ENCODE results near the gene RNPC3.

RNPC3 gene, protein sequence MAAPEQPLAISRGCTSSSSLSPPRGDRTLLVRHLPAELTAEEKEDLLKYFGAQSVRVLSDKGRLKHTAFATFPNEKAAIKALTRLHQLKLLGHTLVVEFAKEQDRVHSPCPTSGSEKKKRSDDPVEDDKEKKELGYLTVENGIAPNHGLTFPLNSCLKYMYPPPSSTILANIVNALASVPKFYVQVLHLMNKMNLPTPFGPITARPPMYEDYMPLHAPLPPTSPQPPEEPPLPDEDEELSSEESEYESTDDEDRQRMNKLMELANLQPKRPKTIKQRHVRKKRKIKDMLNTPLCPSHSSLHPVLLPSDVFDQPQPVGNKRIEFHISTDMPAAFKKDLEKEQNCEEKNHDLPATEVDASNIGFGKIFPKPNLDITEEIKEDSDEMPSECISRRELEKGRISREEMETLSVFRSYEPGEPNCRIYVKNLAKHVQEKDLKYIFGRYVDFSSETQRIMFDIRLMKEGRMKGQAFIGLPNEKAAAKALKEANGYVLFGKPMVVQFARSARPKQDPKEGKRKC

DNA sequence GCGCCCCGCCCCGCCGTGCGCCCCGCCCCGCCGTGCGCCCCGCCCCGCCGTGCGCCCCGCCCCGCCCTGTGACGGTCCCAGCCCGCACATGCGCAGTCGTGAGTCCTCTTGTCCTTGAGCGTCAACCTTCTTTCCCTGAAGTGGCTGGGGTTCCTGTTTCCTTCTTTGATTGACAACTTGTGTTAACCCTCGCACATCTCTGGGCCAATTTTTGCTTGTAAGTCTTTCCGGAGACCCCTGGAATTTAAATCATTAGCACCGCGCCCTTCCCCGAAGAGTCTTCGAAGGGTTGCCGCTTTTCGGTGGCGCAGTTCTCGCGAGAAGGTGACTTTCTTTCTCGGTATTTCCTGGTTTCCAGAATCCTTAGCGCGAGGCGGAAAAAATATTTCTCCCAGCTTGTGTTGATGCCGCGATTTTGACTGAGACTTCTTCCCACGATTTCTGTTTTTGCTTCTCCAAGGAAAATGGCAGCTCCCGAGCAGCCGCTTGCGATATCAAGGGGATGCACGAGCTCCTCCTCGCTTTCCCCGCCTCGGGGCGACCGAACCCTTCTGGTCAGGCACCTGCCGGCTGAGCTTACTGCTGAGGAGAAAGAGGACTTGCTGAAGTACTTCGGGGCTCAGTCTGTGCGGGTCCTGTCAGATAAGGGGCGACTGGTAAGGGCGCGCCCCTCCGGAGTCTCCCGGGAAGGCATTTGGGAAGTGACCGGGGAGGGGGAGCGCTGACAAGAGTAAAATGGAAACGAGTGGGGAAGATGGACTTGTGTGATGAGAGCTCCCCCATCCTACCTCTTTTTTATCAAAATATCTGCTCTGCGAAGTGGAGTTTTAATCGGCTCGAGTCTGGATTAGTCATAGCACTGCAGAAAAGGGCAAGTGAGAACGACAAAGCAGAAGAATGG is at the start of gene RNPC3:
Gene RNPC3, plus strand, starts transcription at position 93 of the 901 bp plus-strand sequence. Its CDS starts 372 bp downstream, at position 465.
- DNase-seq (ENCODE audit: low read depth in 2 of 3, low spot score in 1 of 3) = peak; percentile 69 to 75 (median 74)

DNA sequence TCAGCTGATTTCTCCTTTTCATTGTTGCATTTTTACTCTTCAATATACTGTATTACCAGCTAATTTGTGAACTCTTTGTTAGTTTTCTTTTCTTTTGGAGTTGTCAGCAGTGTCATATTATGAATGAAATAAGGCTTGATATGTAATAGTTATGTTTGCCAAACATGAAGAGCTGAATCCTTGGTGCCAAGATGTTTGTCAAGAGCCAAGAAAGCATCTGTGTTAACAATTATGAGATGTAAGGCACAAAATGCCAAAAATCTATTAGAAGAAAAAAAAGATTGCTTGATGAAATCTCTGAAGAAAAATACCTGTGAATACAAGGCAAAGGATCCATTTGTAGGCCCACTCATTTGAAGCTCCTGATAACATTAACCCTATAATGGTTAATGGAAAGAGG is 48.4 kb upstream of the RNPC3 start:
- no peak for DNase-seq (ENCODE audit: low read depth in 2 of 3, low spot score in 1 of 3)

DNA sequence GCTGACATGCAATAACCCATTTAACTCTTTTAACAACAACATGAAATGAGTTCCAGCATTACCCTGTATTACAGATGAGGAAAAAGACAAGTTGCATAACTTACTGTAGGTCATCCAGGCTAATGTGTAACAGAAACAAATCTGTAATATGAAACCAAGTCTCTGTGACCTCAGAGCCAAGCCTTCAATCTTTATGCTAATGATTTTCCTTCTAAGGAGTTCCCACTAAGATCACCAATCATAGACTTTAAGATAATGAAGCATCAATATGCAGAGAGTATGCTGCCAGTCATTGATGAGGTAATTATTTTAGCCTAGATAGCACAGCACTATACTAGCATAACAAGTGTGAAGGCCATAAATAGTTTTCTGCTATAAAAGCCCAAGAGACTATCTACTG is 35.6 kb upstream of the RNPC3 start:
- DNase-seq (ENCODE audit: low read depth in 2 of 3, low spot score in 1 of 3) = no peak

DNA sequence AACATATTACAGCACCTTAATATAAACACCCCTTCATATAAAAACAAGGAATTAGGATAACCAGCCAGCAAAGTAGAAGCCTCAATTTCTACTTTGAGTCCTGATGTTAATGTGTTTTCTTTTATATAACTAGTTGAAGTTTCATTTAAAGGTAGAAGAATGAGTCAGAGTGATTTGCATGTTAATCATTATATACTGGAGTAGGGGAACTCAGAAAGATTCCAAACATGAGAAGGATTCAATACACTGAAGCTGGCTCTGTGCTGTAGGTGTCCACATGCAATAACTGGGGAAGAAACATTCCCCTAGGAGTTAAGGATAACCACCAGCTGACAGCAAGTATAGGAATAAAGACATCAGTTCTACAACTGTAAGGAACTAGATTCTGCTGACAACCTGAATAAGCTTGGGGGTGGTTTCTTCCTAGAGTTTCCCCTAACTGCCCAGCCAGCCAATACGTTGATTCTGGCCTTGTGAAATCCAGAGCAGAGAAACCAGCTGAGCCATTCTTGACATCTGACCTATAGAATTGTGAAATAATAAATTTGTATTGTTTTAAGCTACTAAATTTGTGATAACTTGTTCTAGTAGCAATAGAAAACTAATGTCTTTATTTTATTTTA is 33.4 kb upstream of the RNPC3 start:
- no peak for DNase-seq (ENCODE audit: low read depth in 2 of 3, low spot score in 1 of 3)

DNA sequence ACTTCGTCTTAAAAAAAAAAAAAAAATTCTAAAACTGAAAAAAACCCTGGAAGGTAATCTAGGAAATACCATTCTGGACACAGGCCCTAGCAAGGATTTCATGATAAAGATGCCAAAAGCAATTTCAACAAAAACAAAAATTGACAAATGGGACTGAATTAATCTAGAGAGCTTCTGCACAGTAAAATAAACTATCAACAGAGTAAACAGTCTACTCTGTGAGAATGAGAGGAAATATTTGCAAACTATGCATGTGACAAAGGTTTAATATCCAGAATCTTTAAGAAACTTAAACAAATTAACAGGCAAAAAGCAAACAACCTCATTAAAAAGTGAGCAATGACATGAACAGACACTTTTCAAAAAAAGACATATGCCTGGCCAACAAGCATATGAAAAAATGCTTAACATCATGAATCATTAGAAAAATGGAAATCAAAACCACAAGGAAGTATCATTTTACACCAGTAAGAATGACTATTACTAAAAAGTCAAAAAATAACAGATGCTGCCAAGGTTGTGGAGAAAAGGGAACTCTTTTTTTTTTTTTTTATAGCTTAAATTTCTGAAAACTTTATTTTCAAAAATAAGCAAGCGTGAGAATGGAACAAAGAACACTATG is 29.4 kb upstream of the RNPC3 start:
- DNase-seq (ENCODE audit: low read depth in 2 of 3, low spot score in 1 of 3) = no peak

DNA sequence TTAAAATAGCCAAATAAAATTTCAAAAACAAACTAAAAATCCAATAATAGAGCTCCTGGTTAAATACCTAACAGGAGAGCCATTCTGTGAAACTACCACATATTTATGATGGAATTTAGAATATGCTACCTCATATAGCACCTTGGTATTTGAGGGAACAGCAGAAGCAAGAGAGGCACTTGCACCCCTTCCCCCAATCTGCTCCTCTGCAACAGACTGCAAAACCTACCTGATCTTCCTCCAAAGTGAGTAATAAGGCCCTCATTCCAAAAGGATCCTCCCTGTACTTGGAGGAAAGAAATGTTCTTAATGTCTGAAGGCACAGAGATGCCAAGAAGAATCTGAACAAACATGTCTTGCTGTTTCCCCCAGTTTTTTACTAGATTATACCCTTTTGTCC is 28.1 kb upstream of the RNPC3 start:
- no peak for DNase-seq (ENCODE audit: low read depth in 2 of 3, low spot score in 1 of 3)

DNA sequence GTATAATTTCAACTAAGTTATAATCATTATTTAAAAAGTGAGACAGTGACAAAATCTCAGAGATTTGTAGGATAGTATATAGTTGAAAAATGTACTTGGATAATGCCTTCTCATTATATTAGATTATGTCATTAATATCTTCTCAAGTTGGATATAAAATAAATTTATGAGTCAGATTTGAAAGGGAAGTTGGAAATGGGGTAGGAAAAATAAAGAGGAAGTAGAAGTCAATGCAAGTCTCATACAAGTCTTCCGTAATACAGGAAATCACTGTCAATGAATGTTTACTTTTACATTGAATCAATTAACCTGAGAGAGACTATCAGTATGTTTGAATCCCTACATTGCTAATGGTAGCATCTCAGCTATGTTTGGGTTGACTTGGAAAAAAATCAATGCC is 16.2 kb upstream of the RNPC3 start:
- DNase-seq (ENCODE audit: low read depth in 2 of 3, low spot score in 1 of 3) = no peak

DNA sequence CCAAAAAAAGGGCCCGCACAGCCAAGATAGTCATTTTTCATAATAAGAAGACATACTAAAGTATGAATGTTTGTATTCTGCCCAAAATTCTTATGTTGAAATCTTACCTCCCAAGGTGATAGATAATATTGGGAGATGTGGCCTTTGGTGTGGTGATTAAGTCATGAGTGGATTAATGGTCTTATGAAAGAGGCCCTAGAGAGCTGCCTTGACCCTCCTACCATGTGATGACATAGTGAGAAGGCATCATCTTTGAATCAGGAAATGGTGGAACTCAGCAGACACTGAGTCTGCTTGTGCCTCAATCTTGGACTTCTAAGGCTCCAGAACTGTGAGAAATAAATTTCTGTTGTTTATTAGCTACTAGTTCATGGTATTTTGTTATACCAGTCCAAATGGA is 11.8 kb upstream of the RNPC3 start:
- DNase-seq (ENCODE audit: low read depth in 2 of 3, low spot score in 1 of 3) = no peak

DNA sequence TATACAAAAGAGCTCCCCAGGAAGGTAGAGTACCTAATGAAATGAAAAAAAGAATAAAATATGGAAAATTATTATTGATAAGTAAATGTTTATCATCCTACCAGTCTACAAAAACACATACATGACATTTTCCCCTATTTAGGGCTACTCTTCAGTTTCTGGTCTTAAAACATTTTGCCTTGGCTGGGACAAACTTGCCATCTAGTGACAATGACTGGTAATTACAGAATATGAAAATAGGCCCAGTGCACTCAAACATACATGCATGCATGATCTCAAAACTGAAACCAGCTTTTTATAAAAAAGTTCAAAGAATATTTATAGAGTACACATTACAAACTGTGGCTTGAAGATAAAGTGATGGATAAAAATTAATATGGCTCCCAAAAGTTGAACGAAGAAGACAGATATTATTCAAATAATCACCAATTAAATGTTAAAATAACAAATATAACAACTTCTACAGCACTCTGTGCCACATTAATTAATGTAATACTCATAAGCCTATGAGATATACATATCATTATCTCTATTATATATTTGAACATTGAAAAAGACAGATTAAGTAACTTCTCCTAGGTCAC is 10.5 kb upstream of the RNPC3 start:
- DNase-seq (ENCODE audit: low read depth in 2 of 3, low spot score in 1 of 3) = no peak

DNA sequence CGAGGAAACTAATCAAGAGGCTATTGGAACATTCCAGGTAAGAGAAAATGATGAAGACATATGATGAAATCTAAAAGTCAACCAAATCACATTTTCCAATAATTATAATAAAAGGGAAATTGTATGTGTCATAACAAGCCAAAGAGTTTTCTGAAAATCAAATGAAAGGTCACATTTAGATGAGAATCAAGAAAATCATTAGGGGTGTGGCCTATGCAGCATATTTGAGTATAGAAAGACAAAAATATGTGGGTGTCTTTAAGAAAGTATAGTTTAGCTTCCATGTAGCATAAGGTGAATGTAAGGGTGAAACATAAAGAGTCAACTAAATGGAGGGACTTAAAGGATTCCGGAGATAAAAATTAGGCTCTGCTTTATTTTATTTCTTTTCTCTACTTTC is 9.2 kb upstream of the RNPC3 start:
- no peak for DNase-seq (ENCODE audit: low read depth in 2 of 3, low spot score in 1 of 3)

DNA sequence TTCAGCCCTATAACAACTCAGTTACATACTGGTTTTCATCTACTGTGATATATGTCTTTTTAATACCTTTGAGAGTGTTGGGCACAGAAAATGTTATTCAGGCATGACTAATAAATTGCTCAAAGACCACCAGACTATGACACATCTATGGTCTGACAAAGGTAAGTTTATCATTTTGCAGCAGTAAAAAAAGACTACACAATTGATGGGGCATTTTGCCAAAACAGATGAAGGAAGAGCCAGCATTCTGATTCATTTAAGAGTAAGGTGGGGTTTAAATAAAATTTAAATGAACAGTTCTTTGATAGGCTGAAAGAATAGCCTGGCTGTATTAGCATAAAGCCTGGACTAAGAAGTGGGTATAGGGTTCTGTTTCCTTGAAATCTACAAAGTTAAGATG is 8.8 kb upstream of the RNPC3 start:
- DNase-seq (ENCODE audit: low read depth in 2 of 3, low spot score in 1 of 3) = no peak

DNA sequence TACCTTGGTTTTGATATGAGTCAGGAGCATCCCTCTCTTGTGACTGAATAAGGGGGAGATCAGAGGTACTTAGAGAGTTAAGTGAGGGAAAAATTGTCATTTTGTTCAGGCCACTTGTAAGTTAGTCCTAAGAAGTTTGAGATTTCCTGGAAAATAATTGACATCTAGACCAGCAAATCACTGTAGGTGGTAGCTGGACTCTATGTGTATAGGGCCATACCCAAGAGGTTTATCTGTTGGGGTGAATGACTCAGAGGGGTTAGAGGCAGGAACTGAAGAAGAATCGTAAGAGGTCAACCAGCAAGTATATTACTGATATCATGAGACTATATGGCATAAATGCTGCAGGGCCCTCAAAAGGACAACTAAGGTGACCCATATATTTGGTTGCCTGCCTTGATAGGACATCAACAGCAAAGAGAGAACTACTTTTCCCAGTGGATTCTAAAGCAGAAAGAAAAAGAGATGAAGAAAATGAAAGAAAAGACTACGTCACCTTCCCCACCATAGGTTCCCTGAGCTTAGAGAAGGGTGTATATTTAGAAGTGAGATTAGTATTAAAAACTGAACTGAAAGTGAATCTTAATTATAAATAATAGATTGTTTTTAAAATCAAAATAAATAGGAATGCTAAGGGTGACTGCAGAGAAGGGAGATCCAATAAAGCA is 8.0 kb upstream of the RNPC3 start:
- DNase-seq (ENCODE audit: low read depth in 2 of 3, low spot score in 1 of 3) = no peak

DNA sequence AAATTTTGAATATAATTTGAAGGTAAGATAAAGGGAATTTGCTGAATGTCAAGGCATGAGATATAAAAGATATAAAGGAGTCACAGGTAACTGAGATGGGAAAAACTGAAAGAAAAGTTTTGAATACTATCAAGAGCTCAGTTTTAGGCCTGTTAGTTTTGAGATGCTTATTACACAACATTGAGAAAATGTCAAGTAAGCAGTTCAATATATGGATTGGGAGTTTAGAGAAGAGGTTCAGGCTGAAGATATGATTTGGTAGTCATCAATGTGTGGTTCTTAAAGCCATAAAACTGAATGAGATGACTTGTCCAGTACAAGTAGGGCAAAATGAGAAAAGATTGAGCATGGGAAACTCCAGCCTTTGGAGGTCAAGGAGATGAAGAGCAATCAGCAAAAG is 4.7 kb upstream of the RNPC3 start:
- no peak for DNase-seq (ENCODE audit: low read depth in 2 of 3, low spot score in 1 of 3)

DNA sequence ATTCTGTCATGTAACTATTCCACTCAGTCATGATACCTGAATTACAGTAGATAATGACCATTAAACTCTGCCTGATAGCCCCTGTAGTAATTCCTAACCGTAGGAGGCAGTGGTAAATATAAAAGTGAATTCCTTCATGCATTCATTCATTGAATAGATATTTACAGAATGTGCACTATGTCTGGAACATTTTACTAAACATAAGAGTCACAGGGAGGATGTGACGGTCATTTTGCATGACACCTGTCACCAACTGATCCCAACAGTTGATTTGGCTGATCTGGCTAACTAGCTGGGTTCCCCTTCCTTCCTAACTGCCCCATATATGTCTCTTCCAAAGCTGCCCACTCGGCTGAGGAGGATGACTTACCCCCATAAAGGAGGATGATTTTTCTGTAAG is 2.2 kb upstream of the RNPC3 start:
- DNase-seq (ENCODE audit: low read depth in 2 of 3, low spot score in 1 of 3) = no peak

DNA sequence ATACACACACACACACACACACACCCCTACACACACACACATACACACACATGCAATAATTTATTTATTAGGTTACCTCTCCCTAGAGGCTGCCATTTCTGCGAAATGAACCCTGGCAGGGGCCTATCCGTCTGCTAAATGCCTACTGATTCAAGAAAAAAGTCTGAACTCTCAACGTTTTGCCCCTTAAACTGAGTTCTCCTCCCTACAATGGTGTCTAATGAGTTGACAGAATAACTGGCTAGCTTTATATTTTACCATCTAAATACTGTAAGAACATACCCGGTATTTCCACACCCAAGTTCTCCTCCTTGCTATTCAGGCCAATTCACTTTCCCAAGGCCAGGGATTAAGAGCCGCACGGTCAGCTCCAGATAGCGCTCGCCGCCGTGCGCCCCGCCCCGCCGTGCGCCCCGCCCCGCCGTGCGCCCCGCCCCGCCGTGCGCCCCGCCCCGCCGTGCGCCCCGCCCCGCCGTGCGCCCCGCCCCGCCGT is 339 bp upstream of the RNPC3 start:
- DNase-seq (ENCODE audit: low read depth in 2 of 3, low spot score in 1 of 3) = peak in 1 of 3 donors; percentile 8

DNA sequence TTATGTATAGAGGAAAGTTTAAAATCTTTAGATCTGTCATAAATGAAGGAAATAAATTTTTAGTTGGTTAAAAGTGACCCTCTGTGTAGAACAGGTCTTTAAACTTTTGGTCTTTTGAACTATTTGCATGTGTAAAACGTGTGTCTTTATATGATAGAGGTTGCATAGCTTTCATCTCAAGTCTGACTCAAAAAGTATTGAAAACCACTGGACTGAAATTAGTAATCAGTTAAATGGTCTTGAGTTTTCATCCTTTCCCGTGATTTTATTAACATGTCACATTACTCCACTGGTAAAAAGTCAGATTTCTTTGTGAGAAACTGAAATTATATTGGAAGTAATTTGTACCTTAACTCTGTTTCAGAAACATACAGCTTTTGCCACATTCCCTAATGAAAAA is 1.8 kb downstream of the RNPC3 start:
- no peak for DNase-seq (ENCODE audit: low read depth in 2 of 3, low spot score in 1 of 3)

DNA sequence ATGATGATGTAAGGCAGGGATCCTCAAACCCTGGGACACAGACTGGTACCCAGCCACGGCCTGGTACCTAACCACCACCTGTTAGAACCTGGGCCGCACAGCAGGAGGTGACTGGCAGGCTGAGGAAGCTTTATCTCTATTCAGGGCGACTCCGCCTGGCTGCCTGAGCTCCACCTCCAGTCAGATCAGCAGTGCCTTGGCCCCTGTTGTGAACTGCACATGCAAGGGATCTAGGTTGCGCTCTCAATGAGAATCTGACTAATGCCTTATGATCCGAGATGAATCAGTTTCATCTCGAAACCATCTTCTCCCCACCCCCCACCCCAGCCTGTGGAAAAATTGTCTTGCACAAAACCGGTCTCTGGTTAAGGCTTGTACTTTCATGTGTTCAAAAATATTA is 4.2 kb downstream of the RNPC3 start:
- peak; percentile 40 to 53 (median 53) for DNase-seq (ENCODE audit: low read depth in 2 of 3, low spot score in 1 of 3)

DNA sequence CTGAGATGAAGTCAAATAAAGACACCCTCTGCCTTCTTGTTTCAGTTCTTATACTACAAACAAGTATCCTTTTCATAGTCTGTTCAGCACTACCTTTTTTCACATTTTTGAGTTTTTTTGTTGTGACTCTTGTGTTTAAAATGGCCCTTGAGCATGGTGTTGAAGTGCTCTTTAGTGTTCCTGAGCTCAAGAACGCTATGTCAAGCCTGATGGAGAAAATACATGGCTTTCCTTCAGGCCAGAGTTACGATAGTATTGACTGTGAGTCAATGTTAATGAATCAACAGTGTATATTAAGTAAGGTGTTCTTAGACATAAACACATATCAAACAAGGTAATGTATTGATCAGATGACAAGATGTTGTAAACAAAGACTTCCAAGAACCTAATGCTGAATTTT is 12.7 kb downstream of the RNPC3 start:
- no peak for DNase-seq (ENCODE audit: low read depth in 2 of 3, low spot score in 1 of 3)

DNA sequence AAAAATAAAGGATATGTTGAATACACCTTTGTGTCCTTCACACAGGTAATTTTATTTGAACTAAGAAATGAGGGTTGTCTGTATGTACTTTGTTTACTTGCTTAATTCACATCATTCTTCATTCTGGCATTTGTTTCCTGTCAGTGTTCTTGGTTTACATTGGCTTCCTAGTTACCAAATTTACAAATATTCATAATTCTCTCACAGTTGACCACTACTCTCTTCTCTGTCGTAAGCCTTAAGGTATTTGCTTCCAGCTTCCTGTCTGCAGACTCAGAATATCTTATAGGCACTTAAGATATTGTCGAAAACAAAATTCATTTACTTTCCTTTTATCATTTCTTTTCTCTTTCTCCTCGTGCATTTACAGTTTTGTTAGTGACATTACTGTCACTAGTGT is 15.9 kb downstream of the RNPC3 start:
- DNase-seq (ENCODE audit: low read depth in 2 of 3, low spot score in 1 of 3) = no peak

DNA sequence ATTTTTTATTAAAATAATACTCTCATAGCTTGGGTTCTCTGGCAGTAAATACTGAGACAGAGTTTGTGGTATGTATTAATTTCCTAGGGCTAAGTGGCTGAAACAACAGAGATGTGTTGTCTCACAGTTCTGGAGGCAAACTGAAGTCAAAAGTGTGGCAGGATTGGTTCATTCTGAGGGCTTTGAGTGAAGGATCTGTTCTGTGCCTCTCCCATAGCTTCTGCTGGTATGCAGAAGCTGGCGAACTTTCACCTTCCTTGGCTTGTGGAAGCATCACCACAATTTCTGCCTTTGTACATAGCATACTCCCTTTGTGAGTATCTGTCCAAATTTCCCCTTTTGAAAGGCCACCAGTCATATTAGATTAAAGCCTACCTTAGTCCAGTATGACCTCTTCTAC is 21.0 kb downstream of the RNPC3 start:
- no peak for DNase-seq (ENCODE audit: low read depth in 2 of 3, low spot score in 1 of 3)
